Mesodermal cell (in vitro differentiated cells): ENCODE measurements around the gene MARCHF3.

Experiments used
- H3K27ac ChIP-seq: 2 replicates; pipeline ENCODE4 v1.7.0; 2013; ENCODE audit warnings: mild to moderate bottlenecking, low read depth, low read length, moderate library complexity; ENCODE audit not compliant: severe bottlenecking
- H3K36me3 ChIP-seq: 2 replicates; pipeline ENCODE4 v1.7.1; 2013; ENCODE audit warnings: mild to moderate bottlenecking, low read length, moderate library complexity; ENCODE audit not compliant: control insufficient read depth, insufficient read depth
- H3K4me1 ChIP-seq: one replicate; pipeline ENCODE4 v1.7.1; 2013; ENCODE audit warnings: mild to moderate bottlenecking, low read length; ENCODE audit not compliant: insufficient read depth, control insufficient read depth, poor library complexity, severe bottlenecking
- H3K4me3 ChIP-seq: 2 replicates; pipeline ENCODE4 v1.7.0; 2013; ENCODE audit warnings: low read length, control low read depth, mild to moderate bottlenecking; ENCODE audit not compliant: insufficient read depth, poor library complexity, severe bottlenecking; ENCODE audit errors: extremely low read depth
- H3K9me3 ChIP-seq: 2 replicates; pipeline ENCODE4 v1.7.1; 2013; ENCODE audit warnings: mild to moderate bottlenecking, low read length, moderate library complexity; ENCODE audit not compliant: control insufficient read depth
- WGBS, 2 experiments: methylation state at CpG; one replicate each; pipeline ENCODE4 v1.1.5; 2013; ENCODE audit warnings: missing lambda C conversion rate in 2 of 2; ENCODE audit not compliant: insufficient coverage in 2 of 2; 5-methylcytosine and 5-hydroxymethylcytosine counted together

The MARCHF3 gene

DNA sequence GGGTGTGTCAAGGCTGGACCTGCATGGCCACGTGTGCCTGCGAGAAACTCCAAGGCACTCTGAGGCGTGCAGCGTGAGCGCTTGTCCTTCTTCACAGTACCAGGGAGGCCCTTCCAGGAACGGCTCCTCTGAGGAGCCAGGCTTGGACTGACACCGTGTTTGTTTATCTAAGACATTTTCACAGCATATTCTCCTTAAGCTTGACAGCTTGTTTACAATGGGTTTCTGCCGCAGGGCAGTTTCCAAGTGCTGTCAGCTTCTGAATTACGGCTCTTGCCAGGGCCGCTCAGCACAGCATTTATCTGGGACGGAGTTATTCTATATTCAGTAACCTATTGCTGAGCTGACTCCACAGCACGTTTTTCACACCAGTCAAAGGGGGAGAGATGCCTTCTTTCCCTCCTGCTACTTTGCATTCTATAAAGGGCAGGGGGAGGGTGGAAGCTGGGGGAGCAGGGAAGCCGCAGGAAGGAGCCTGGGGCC is 155.0 kb downstream of the MARCHF3 start:
- Histone ChIP-seq H3K4me3 (no peak overlapping the region), H3K27ac (peak overlapping the region; percentile 72), H3K36me3 (peaks cover 19% of the 10 kb centered on the region), H3K4me1 (peaks cover 12% of the 10 kb centered on the region), H3K9me3 (no peaks in the 10 kb centered on the region)
- 59 to 76% methylated on average over 8 to 10 of the region's 13 CpGs for WGBS, 2 experiments

DNA sequence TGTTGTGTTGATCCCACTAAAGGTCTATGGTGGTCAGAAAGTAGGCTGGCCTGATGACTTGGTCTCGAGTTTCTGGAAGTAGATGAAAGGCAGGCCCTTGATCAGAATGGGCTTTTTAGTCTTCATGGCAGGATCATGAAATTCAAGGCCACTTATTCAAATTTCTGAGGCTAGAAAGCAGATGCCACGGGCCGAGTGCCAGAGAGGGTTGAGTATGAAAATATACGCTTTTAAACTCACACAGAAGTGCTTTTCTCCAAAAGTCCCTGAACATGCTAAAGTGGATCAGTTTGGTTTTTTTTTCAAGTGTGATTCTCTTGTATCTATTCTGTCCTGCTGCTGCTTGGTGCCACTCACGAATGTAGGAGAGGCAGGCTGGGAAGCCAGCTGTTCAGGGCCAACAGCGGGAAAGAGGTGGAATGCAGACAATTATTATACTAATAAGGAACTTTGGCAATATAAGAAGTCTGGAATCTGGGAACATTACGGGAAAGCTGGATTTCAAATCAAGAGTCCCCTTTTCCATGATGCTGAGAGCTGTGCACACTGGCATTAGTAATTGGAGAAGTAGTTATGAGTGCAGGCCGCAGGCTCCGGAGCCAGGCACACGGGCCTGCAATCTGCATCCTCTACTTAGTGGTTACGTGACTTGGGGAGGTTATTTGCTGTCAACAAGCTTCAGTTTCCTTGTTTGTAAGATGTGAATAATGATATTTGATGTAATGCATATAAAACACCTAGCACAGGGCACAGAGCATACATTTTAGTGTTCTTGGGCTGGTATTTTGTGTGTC is 157.6 kb downstream of the MARCHF3 start:
- Histone ChIP-seq H3K4me1 (peaks cover 12% of the 10 kb centered on the region), H3K27ac (no peak overlapping the region), H3K36me3 (peaks cover 23% of the 10 kb centered on the region), H3K9me3 (no peaks in the 10 kb centered on the region), H3K4me3 (no peak overlapping the region)
- 93 to 97% methylated on average over 6 of the region's 11 CpGs for WGBS, 2 experiments

- Histone ChIP-seq H3K4me1 (peaks cover 12% of the 10 kb centered on the region), H3K9me3 (no peaks in the 10 kb centered on the region), H3K36me3 (peaks cover 27% of the 10 kb centered on the region), H3K27ac (no peak overlapping the region), H3K4me3 (no peak overlapping the region)
- WGBS, 2 experiments = 88 to 93% methylated on average over 5 of the region's 6 CpGs
Observed at GRCh38 chr5:126871441-126871840, 158.9 kb downstream of the MARCHF3 start.

- Histone ChIP-seq H3K4me1 (no peaks in the 10 kb centered on the region), H3K4me3 (no peak overlapping the region), H3K9me3 (no peaks in the 10 kb centered on the region), H3K36me3 (peaks cover 31% of the 10 kb centered on the region), H3K27ac (no peak overlapping the region)
- 38 to 46% methylated on average over 19 to 20 of the region's 22 CpGs for WGBS, 2 experiments
Observed at GRCh38 chr5:126869005-126869451, 161.3 kb downstream of the MARCHF3 start.

DNA sequence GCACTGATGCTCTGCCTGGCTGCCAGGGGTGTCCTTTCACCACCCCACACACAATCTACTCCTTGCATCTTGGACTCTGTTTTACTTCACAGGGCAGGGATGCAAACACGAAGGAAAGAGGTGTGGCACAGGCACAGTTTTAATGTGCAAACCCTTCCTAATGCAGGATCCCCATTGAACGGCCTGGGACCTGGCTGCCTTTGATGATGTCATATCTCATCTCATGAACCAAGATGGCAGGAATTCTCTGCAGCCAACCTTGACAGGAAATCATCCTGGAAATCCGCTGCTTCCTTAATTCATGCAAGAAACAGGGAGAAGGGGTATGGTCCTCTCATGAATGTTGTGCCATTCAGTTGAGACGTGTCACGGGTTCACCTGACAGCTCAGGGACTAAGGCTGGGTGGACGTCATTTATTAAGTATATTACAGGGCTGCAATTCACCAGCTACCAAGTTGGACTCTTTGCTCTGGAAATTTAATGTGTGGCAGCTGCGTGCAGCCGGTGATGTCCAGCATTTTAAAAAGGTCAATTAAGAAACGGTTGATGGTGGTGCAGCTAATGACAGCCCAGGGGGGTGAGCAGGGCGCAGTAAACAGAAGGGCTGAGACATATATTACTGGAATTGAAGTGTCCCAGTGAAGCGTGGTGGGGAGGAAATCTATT is 161.9 kb downstream of the MARCHF3 start:
- WGBS, 2 experiments = 87 to 94% methylated on average over 11 of the region's 11 CpGs
- no peaks in the 10 kb centered on the region for H3K4me1 ChIP-seq
- no peak overlapping the region for H3K4me3 ChIP-seq
- H3K36me3 ChIP-seq = peaks cover 28% of the 10 kb centered on the region
- no peak overlapping the region for H3K27ac ChIP-seq
- no peaks in the 10 kb centered on the region for H3K9me3 ChIP-seq

- Histone ChIP-seq H3K27ac (no peak overlapping the region), H3K9me3 (no peaks in the 10 kb centered on the region)
- 95 to 97% methylated on average over 5 to 7 of the region's 8 CpGs for WGBS, 2 experiments
Observed at GRCh38 chr5:126866851-126867636, 163.3 kb downstream of the MARCHF3 start.

GRCh38 chr5:126865299-126865698 is 165.1 kb downstream of the MARCHF3 start:
- 87 to 100% methylated on average over 2 to 3 of the region's 3 CpGs for WGBS, 2 experiments
- no peaks in the 10 kb centered on the region for H3K9me3 ChIP-seq
- peaks cover 17% of the 10 kb centered on the region for H3K36me3 ChIP-seq
- H3K4me3 ChIP-seq = no peak overlapping the region
- H3K27ac ChIP-seq = no peak overlapping the region
- H3K4me1 ChIP-seq = no peaks in the 10 kb centered on the region

More at GRCh38 chr5:126866851-126867636, 163.3 kb downstream of the MARCHF3 start:
- no peak overlapping the region for H3K4me3 ChIP-seq
- peaks cover 20% of the 10 kb centered on the region for H3K36me3 ChIP-seq
- H3K4me1 ChIP-seq = no peaks in the 10 kb centered on the region

DNA sequence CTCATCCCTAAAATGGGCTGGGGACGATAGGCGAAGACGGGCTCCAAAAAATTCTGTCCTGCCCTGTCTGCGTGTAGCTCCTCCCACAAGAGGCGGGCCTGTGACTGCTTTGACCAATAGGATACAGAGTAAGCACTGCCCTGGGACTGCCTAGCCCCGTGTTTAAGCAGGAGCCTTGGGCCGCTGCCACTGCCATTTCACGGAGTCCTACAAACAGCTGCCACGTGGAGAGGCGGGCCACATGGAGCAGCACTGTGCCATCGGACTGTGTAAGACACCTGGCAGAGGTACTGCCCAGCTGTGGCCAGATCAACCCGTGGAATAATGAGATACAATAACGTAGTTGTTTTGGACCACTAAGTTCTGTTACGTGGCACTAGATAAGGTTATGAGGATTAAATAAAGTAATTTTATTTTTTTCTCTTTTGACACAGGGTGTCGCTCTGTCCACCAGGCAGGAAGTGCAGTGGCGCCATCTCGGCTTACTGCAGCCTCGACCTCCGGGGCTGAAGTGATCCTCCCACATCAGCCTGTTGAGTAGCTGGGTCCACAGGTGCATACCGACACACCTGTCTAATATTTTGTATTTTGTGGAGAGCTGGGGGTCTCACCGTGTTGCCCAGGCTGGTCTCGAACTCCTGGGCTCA is 166.2 kb downstream of the MARCHF3 start:
- Histone ChIP-seq H3K36me3 (peaks cover 17% of the 10 kb centered on the region), H3K4me3 (no peak overlapping the region), H3K27ac (no peak overlapping the region), H3K9me3 (no peaks in the 10 kb centered on the region), H3K4me1 (no peaks in the 10 kb centered on the region)
- WGBS, 2 experiments = 91 to 96% methylated on average over 18 to 20 of the region's 22 CpGs

GRCh38 chr5:126863402-126863801 is 167.0 kb downstream of the MARCHF3 start:
- Histone ChIP-seq H3K4me3 (no peak overlapping the region), H3K27ac (no peak overlapping the region), H3K4me1 (no peaks in the 10 kb centered on the region), H3K36me3 (peaks cover 17% of the 10 kb centered on the region), H3K9me3 (no peaks in the 10 kb centered on the region)
- WGBS, 2 experiments = 93 to 100% methylated on average over 2 of the region's 4 CpGs

DNA sequence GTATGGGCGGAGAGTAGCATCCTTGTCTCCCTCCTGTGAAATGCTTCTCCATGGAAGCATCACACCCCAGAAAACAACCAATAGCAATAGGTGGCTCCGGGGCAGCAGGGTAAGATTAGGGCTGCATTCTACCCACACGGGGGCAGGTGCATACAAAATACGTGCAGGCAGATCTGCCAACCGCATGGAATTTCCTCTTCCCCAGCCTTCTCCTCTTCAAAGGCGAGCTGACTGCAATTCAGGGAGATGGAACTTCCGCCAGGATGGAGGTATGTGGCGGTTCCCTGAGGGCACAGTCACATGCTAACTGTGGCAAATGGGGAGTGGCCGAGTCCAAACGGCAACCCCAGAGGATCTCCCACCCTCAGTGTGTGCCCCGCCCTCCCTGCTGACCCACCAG is 171.9 kb downstream of the MARCHF3 start:
- no peaks in the 10 kb centered on the region for H3K9me3 ChIP-seq
- 68 to 71% methylated on average over 4 to 7 of the region's 11 CpGs for WGBS, 2 experiments
- no peak overlapping the region for H3K4me3 ChIP-seq
- no peaks in the 10 kb centered on the region for H3K4me1 ChIP-seq
- peaks cover 14% of the 10 kb centered on the region for H3K36me3 ChIP-seq
- H3K27ac ChIP-seq = no peak overlapping the region
